Amniotic stem cell (primary cell): ENCODE data around the gene CRACR2B.

Experiments
- DNase-seq: peaks from one replicate; lab custom pipeline; 2025; lab: John Stamatoyannopoulos, UW

Gene CRACR2B

GRCh38 chr11:811446-812245 lies 16.1 kb upstream of the CRACR2B start:
- DNase-seq, result no peak

- DNase-seq, result no peak
Measured at GRCh38 chr11:812390-812789, 15.3 kb upstream of the CRACR2B start.

GRCh38 chr11:813072-813455 lies 14.7 kb upstream of the CRACR2B start:
- no peak for DNase-seq

GRCh38 chr11:813456-814096 lies 14.1 kb upstream of the CRACR2B start:
- no peak for DNase-seq

- DNase-seq, result no peak
Measured at GRCh38 chr11:815675-816432, 11.9 kb upstream of the CRACR2B start.

GRCh38 chr11:816433-816779 lies 11.3 kb upstream of the CRACR2B start:
- DNase-seq, result no peak

- DNase-seq, result no peak
Measured at GRCh38 chr11:818396-819128, 9.2 kb upstream of the CRACR2B start, which contains the start of gene PNPLA2. Gene PNPLA2 (plus strand): TSS chr11:818914. CDS start chr11:819719, 805 bp downstream.

- DNase-seq, result peak; percentile 66
Measured at GRCh38 chr11:819129-819931, 8.4 kb upstream of the CRACR2B start.

- DNase-seq, result peak; percentile 29
Measured at GRCh38 chr11:819943-820649, 7.6 kb upstream of the CRACR2B start.

- peak; percentile 32 for DNase-seq
Measured at GRCh38 chr11:820655-821511, 6.8 kb upstream of the CRACR2B start.

GRCh38 chr11:821512-822371 lies 6.0 kb upstream of the CRACR2B start:
- DNase-seq, result no peak

- DNase-seq, result no peak
Measured at GRCh38 chr11:823441-824291, 4.1 kb upstream of the CRACR2B start.

- DNase-seq, result no peak
Measured at GRCh38 chr11:824292-824880, 3.3 kb upstream of the CRACR2B start.

GRCh38 chr11:824942-825341 lies 2.8 kb upstream of the CRACR2B start:
- no peak for DNase-seq

GRCh38 chr11:825366-826226 lies 2.1 kb upstream of the CRACR2B start:
- no peak for DNase-seq

- DNase-seq, result no peak
Measured at GRCh38 chr11:826227-826621, 1.5 kb upstream of the CRACR2B start.

GRCh38 chr11:826836-827145 lies 928 bp upstream of the CRACR2B start:
- DNase-seq, result no peak
